ENCODE results near the gene LEKR1.

Gene LEKR1

DNA sequence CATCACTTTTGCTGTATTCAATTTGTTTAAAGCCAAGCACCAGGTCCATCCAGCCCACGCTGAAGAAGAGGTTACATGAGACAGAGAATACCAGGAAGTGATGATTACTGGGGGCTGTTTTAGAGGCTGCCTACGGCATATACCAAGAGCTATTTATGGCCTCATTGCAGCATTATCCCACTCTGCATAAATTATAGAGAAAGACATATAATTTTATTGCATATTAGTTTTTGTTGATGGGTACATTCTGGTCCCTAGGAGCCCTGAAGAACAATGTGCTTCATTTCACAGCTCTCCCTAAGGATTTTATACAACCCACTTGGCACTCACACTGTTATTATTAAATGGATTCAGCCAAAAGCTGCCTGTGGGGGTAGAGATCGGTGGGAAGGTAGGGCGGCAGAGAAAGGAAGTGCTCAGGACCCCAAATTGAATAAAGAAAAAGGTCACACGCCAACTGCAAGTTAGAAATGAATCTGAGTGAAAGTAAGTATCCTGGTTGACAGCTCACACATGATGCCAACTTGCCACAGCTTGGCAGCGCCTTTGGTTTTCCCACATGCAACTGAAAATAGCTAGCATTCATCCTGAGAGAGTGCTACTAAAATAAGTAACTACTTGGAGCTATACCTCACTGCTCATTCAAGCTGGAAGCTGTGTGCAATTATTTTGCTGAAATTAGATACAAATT is 260.1 kb downstream of the LEKR1 start:
- DNase-seq: no peak

DNA sequence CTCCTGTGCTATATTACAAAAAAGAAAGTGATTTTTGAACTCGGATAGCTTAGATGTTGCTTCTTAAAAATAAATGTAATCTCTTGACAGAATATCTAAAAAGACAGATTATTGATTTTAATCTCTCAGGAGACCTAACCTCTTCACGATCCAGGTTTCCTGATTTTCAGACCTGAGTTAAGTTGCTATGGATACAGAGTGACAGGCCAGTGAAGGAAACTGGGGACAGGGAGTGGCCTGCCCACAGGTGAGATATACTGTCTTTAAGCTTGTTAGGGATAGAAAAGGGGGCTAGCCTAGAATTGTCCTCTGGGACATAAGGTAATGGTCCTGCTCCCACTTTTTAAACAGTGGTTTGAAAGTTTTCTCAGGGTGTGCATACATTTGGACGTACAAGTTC is 260.6 kb downstream of the LEKR1 start:
- DNase-seq: no peak

DNA sequence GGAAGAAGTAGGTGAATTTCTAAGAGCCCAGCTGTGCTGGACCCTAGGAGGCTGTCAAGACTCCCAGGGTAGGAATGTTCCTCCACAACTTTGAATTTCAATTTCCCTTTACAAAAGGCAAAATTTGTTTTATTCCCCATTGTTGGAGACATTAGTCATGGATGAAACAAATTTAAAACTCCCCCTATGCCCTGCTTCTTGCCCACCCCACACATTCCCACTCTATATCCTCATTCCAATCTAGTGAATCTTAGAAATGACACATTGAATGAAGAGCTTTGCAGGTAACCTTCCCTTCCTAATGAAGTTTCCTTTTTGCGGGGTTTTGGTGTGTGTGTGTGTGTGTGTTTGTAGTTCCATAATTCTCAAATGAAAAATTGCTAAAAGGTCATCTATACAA is 261.2 kb downstream of the LEKR1 start:
- DNase-seq: no peak

DNA sequence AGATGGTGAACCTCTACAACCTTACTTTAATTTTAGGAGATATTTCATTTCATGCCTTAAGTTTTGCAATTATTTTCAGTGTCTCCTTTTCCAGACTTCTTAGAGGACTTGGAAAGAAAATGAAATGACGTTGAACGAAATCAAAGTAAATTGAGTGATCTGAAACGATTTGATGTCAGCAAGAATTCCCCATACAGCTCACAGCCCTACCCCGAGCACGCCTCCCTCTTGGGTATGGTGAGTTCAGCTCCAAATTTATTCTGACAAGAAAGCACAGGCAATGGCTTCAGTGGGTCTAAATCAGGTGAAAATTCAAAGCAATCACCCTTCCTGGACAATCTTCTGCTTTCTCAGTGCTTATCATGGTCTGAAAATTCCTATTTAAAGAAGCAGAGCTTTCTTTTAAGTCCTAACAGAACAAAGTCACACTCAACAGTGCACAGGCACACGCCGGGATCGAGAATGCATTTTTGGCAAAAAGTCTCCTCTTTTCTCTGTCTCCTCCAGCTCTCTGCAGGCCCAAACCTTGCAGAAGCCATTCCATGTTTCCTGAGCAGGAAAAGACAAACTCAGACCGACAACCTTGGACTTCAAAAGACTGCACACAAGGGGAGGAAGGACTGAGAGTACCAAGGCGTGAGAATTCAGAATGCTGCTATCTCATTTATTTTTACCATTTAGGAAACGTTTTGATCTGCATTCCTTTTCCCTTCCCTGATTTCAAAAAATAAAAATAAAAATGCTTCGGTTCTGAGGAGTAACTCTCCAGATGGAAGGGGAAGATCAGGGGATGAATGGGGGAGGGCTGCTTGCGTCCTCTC is 261.8 kb downstream of the LEKR1 start:
- DNase-seq: no peak

DNA sequence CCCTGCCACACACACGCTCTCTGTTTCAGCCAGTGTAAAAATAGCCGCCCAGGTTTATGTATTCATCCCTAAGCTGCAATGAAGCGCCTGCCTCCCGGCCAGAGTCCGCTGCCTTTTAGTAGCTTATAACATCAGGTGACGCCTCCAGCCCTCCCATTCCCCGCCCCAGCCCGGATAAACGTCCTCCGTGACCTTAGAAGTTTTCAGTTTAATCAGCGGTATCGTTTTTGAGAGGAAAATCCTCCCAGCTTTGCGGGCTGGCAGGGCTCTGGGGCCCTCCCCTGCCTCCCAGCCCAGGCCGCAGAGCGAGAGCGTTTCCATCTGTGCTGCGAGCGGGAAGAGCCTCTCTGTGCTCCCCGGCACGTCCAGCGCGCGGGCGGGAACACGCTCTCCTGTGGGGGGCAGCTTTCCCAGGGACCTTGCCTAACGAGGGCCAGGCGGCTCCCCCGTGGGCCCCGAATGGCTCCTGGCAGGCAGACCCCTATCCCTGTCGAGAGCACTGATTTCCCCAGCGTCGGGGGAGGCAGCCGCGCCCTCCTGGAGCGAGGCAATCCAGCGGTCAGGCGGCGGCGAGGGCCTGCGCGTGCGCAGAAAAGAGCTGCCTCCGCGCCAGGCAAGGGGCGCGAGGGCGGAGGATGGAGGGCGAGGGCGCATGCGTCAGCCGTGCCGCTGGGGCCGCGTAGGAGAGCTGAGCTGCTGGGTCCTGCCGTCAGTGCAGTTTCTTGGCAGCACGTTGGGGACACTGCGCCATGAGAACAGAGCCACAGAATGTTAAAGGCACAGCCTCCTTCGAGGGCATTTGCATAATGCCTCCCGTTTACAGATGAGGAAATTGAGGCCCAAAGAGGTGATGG is 262.7 kb downstream of the LEKR1 start:
- DNase-seq: peak; percentile 95 to 96

DNA sequence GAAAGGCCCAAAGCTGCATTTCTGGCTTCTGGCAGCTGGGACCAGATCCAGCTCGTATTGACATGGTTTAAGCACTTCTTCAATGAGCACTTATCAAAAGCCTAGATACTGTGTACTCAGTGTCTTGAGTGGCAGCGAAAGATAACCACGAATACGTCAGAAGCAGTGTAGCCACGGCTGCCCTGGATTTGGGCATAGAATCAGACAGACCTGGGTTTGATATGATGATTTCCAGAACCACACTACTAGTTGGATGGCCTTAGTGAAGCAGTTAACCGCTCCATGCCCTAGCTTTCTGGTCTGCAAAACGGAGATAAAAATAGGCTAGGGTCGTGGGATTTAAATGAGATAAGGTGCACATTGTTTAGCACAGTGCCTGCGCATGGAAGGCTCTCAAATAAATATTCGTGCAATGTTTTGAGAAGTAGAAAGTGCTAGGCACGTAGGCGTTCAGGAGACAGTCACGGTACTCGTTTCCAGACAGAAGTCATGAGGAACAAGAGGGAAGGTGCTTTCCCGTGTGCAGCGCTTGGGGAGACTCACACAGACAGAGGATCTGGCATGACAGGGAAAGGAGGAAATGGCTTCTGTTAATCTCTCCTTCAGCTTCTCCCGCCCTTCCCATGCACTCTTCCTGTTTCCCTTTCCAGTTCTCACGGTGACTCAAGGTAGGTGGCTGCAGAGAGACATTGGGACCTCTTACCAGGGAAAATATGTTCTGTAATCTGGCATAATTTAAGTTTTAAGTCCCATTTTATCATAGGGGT is 263.5 kb downstream of the LEKR1 start:
- DNase-seq: peak; percentile 25 to 55

DNA sequence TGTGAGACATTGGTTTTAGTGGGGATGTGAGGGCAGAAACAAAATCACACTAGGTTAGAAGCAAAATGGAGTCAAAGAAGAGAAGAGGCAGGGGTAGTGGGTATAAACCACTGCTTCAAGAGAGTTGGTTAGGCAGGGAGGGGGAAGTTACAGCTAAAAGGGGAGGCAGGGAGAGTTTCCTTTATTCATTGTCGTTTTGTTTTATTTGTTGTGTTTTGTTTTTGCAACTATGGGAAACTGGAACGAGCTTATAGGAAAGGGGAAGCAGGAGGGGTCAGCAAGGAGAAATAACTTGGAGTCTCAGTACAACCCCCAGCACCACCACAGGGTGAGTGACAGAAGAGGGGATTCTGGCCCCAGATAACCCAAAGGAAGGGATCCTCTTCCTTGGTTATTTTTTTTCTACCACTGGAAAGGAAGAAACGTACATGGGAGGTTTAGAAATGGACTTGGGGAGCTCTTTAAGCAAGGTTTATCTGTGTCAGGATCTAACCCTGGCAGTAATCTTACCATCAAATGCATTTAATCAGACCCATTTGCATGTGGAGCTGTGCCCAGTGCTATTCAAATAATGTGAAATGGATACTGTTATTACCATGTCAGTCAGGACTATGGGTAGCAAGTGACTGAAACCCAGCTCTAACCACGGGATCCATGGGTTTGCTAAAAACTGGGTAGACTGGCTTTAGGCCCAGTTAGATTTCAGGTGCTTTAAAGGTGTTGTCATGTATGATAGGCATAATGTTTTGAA is 265.1 kb downstream of the LEKR1 start:
- DNase-seq: no peak

DNA sequence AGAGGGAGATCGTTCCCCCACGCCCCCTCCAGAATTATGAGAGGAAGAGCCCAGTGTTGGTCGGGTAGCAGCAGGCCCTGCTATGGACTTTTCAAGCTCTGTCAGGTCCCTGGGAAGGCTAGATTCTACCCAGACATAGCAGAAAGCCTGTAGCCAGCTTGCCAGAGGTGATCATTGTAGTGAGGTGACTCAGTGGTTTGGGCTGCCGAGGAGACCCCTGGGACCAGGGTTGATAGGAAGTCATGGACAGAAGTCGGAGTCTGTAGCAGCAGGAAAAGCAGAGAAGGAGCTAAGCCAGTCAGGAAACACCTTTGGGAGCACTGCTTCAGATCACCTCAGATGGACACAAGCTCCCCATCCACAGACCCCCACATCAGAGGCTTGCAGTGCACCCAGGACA is 266.1 kb downstream of the LEKR1 start:
- DNase-seq: no peak

DNA sequence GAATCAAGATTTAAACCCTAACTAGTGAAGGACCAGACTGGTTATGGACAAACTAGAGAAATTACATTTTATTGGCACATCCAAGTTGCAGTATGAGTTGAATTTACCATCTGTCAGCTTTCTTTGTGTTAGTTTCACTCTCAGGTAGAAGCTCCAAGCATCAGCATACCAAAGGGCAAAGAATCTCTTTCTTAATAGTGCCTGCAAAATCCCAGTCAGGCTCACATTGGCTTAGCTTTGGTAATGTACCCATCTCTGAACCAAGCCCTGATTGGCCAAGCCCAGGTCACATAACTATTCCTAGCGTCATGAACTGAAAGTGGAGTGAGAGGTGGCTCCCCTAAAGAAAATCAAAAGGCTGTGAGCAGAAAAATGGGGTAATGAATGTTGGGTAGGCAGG is 266.9 kb downstream of the LEKR1 start:
- no peak for DNase-seq

DNA sequence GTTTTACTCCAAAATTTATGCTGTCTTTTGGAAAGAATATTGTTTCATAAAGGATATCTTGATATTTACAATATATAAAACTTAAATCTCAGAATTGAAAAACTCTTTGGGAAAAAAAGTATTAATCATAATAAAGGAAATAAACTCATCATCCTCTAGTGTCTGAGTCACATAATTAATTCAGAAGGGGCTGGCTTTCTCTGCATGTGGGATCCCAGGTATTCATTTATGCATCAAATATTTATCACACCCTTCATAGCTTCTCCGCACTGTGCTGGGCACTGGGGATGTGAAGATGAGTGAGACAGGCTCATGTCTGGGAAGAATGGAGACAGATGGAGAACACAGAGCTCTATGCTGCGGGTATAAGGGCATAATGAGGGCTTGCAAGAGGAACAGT is 268.1 kb downstream of the LEKR1 start:
- no peak for DNase-seq

DNA sequence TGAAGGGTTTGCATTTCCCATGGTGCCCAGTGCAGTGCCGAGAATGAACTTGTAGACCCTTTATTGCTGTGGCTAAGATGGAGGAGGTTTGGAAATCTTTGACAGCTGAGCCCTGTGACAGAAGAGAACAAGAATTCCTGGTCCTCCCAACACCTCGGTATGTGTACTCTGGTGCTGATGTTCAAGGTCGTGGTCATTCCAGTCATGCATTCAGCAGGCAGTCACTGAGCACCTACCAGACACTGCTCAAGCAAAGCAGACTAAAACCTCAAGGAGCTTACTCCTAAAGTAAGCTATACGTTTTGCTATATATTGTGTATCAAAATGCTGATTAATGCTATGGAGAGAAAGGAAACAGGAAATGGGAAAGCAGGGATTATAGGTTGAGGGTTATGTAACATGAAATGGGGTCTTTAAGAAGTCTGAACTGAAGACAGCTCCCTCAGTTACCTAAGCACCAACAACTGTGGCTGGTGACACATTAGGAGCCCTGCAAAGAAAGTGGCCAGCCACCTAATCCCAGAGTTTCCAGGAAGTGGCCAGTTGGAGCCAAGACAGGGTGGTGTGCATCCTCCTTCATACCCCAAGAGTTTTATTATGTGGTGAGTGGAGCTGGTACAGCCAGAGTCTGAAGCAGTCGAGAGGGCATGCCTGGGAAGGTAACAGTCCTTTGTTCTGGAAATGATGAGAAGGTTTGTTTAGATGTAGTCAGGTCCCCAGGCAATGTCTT is 268.8 kb downstream of the LEKR1 start:
- DNase-seq: no peak
